Sciatic nerve (tissue), 2 donors: Measurements from ENCODE around the gene C1D. TPM values are rescaled to one million over a fixed set of nuclear protein-coding genes. Genes with fewer than 3 reads are reported as not detected.

Source experiments
- ATAC-seq: fragments of 200-7000 bp; cut with Tn5 transposase; one replicate; pipeline ENCODE4 v1.9.1; 2020; ENCODE audit warnings: mild to moderate bottlenecking, moderate library complexity
- DNase-seq: peaks from one replicate; pipeline ENCODE4 v3.0.0-alpha.2; 2020; ENCODE audit warnings: low spot score
- intact Hi-C: fragments of 100-400 bp; cut with DNase I; formaldehyde crosslinking; loops from one replicate; pipeline ENCODE4 v1.14.2; 2022
- total RNA-seq: library from RNA; stranded (reverse); fragmentation: NEBNext Ultra II Directional; extraction: Animal tissue kit (Norgen Biotek cat#: 25700); gene quantifications from one replicate; pipeline ENCODE4 v1.2.1, GENCODE V29; 2021
- donor health status: DM: no; HTN: no; CAD: no.
- donor health status: DM: no; HTN: no; CAD: no.

C1D gene, protein sequence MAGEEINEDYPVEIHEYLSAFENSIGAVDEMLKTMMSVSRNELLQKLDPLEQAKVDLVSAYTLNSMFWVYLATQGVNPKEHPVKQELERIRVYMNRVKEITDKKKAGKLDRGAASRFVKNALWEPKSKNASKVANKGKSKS
- 18.5 TPM for total RNA-seq

DNA sequence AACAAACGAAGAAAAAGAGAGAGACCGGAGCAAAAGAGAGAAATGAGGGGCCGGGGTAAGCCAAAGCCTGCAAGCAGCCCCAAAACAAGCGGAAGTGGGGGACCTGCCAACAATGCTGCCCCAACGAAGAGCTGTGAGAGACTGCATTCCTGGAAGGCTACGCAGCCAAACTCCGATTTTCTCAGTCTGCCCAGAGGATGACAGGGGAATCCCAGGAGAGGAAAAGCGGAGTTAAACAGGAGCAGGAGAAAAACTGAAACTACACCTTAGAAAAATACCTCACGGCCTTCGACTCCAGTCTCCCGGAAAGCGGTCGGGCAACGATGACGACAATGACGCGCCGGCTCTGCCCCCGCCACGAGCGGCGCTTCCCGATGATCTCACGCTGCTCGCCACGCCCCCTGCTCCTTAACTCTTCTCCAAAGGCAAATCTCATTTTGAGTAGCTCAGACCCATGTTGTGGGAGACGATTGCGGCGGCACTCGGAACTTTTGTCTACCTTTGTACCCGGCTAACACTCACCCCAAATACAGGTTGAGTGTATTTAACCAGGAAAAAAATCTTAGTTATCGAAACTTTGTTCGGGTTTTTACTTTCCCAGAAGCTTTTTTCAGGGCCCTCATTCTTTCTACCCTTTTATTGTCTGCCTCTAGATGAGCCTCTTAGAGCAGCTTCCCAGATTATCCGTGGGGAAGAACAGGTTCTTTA lies at the start of gene C1D:
TSS of gene C1D (minus strand) at position 325 of the 708 bp plus-strand sequence. CDS start 15,694 bp downstream, outside the sequence.
- peak; percentile 100 for ATAC-seq
- intact Hi-C loops: no loop called here

GRCh38 chr2:68110102-68110501 lies 47.3 kb upstream of the C1D start:
- DNase-seq (no peak), ATAC-seq (no peak)
- intact Hi-C loops: no loop called here

More for the DNA sequence above, at the start of gene C1D:
- DNase-seq: peak; percentile 98

DNA sequence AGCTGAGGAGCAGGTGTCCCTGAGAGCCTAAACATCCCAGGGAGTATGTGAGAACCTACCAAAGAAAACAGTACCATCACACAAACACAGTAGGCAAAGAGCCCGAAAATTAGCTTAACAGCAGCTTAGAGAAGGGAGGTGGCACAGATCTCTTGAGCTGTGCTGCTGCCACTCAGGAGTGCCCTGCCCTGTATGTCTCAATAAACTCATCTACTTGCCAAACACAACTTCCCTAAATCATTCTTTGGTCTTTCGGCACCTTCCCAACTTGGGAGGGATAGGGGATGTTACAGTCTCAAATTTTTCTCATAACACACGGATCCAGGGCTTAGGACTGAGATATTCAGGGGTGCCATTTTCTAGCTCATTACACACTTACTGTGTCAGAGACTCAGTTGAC lies 45.3 kb upstream of the C1D start:
- intact Hi-C loops: no loop called here
- no peak for ATAC-seq
- DNase-seq: no peak

GRCh38 chr2:68107475-68107874 lies 44.7 kb upstream of the C1D start:
- DNase-seq (no peak), ATAC-seq (no peak)
- intact Hi-C loops: no loop called here

DNA sequence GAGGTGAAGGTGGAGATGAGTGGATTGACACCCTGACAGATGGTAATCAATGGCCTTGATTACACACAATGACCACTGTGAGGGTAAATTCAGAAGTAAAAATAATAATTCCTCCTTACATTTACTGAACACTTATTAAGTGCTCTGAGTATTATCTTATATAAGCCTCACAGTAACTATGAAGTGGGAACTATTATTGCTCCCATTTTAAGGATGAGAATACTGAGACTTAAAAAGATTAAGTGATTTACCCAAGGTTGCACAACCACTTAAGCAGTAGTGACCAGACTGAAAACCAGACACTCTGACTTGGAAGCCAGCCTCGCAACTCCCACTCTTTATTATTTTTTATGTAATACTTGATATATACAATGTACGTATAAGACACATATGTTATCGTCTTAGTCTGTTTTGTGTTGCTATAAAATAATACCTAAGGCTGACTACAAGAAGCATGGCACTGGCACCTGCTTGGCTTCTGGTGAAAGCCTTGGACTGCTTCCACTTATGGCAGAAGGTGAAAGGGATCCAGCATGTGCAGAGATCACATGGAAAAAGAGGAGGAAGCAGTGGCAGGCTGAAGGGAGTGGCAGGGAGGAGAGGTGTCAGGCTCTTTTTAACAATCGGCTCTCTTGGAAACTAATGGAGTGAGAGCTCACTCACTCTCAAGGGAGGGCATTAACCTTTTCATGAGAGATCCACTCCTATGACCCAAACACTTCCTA lies 41.5 kb upstream of the C1D start:
- intact Hi-C loops: no loop called here
- ATAC-seq: no peak
- DNase-seq: no peak

- no peak for DNase-seq
- ATAC-seq: peak; percentile 77
- intact Hi-C loops: no loop called here
Measured at GRCh38 chr2:68103709-68104055, 40.9 kb upstream of the C1D start.

- ATAC-seq (peak; percentile 65), DNase-seq (no peak)
- intact Hi-C loops: no loop called here
Measured at GRCh38 chr2:68103030-68103708, 40.4 kb upstream of the C1D start.

DNA sequence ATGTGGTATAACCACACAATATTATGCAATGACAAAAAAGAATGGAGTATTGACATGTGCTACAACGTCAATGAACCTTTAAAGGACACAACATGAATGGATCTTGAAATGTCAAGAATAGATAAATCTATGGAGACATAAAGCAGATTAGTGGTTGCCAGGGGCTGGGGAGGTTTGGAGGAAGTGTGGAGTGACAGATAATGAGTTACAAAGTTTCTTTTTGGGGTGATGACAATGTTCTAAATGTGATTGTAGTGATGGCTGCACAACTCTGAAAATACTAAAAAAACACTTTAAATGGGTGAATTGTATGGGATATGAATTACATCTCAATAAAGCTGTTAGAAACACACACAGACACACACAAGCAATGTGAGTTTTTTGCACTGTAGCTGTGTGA lies 37.4 kb upstream of the C1D start:
- DNase-seq (no peak), ATAC-seq (no peak)
- intact Hi-C loops: no loop called here

GRCh38 chr2:68099260-68099659 lies 36.5 kb upstream of the C1D start:
- DNase-seq (no peak), ATAC-seq (no peak)
- intact Hi-C loops: no loop called here

DNA sequence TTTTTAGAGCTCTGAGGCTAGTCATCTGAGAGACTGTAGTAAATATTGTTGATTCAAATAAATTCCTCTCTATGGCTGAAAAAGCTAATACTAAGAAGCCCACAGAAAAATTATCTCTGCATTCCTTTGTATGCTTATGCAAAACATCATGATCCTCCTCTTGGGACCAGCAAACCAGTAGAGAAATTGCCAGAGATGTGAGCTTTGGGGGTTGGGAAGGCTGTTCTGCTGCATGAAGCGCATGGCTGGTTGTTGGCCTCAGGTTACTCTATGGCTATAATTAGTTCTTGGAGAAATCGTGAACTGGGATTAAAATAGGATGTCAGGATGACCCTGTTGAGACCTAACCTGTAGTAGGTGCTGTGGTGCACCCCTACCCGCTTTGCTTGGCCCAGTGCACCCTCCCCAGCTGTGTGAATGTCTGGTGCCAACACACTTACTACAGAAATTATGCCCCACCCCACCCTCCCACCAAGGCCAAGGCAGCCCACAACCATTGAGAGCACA lies 35.5 kb upstream of the C1D start:
- ATAC-seq: no peak
- DNase-seq: no peak
- intact Hi-C loops: no loop called here

GRCh38 chr2:68094111-68094510 lies 31.3 kb upstream of the C1D start:
- intact Hi-C loops: no loop called here
- DNase-seq (no peak), ATAC-seq (no peak)

GRCh38 chr2:68093634-68094033 lies 30.8 kb upstream of the C1D start:
- intact Hi-C loops: no loop called here
- ATAC-seq (no peak), DNase-seq (no peak)

DNA sequence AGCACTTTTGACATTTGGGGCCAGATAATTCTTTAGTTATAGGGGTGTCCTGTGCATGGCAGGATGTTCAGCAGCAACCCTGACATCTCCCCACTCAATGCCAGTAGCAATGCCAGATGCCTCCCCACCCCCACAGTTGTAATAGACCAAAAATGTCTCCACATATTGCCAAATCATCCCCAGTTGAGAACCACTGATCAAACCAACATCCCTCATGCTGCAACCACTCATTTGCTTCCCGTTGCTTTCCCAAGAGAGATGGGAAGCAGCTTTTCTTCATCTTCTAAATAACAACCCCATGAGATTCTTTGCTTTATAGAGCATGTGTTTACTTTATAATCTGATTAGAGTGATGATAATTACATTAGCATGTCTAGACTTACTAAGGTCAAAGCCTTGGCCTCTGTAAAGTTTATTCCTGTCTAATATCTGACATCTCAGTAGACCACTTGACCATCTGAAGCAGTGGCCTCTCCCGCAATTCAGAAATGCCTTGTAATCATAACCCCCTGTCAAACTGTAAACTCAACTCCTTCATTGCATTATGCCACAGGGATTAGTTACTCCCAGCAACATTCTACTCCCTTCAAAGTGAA lies 28.7 kb upstream of the C1D start:
- intact Hi-C loops: no loop called here
- no peak for ATAC-seq
- DNase-seq: no peak

- intact Hi-C loops: no loop called here
- DNase-seq (no peak), ATAC-seq (no peak)
Measured at GRCh38 chr2:68089961-68090360, 27.2 kb upstream of the C1D start.

- no peak for DNase-seq
- intact Hi-C loops: no loop called here
- ATAC-seq: no peak
Measured at GRCh38 chr2:68088940-68089339, 26.1 kb upstream of the C1D start.

DNA sequence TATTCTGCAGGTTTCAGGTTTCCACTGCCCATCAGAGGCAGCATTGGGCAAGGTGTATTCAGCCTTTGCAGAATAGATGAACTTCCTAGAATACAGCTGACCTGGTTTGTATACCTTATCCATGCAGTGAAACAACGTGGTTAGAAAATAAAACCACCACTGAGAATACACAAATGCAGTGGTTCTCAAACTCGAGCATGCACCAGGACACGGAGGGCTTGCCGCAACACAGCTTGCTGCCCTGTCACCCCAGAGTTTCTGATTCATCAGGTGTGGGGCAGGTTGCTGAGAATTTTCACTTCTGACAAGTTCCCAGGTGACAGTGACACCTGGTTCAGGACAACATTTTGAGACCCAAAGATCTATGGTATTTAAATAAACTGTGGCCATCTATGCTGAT lies 23.4 kb upstream of the C1D start:
- ATAC-seq: no peak
- intact Hi-C loops: no loop called here
- DNase-seq: no peak

GRCh38 chr2:68083346-68083745 lies 20.5 kb upstream of the C1D start:
- no peak for ATAC-seq
- intact Hi-C loops: no loop called here
- no peak for DNase-seq

DNA sequence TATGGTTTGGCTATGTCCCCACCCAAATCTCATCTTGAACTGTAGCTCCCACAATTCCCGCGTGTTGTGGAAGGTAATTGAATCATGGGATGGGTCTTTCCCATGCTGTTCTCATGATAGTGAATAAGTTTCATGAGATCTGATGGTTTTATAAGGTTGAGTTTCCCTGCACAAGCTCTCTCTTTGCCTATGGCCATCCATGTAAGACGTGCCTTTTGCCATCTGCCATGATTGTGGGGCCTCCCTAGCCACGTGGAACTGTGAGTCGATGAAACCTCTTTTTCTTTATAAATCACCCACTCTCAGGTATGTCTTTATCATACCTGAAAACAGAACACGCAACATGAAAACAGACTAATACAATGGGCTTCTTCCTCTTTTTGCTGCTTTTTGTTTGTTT lies 11.2 kb upstream of the C1D start:
- no peak for DNase-seq
- no peak for ATAC-seq
- intact Hi-C loops: no loop called here
